Calu3 (cell line): Measurements from ENCODE around the gene GNG13. TPM values are rescaled to one million over a fixed set of nuclear protein-coding genes. Genes with fewer than 3 reads are reported as not detected.

Experiments
- BruUV-seq: library from RNA; stranded (reverse); fragments of 400-500 nt; replicated peaks from 2 replicates; lab custom pipeline; 2021; lab: Mats Ljungman, UMichigan
- CTCF ChIA-PET: fragments of 300-600 bp; sonication (Branson Sonifier 250); formaldehyde crosslinking; loops from one replicate; lab custom pipeline; 2022; ENCODE audit warnings: antibody characterized with exemption; lab: Charles Lee
- DNase-seq: peaks from one replicate; pipeline ENCODE4 v3.0.0; 2022
- H3K27ac Mint-ChIP-seq: one replicate; pipeline ENCODE4 v1.8.0; 2022; ENCODE audit warnings: mixed read lengths; ENCODE audit not compliant: unreplicated experiment
- H3K27me3 Mint-ChIP-seq: one replicate; pipeline ENCODE4 v1.8.0; 2022; ENCODE audit warnings: mixed read lengths; ENCODE audit not compliant: unreplicated experiment
- H3K36me3 Mint-ChIP-seq: one replicate; pipeline ENCODE4 v1.8.0; 2022; ENCODE audit warnings: mild to moderate bottlenecking, moderate library complexity, mixed read lengths; ENCODE audit not compliant: insufficient read depth, unreplicated experiment
- H3K4me1 Mint-ChIP-seq: one replicate; pipeline ENCODE4 v1.8.0; 2022; ENCODE audit warnings: mild to moderate bottlenecking, low read depth, mixed read lengths; ENCODE audit not compliant: unreplicated experiment
- H3K4me3 Mint-ChIP-seq: one replicate; pipeline ENCODE4 v1.8.0; 2022; ENCODE audit warnings: mild to moderate bottlenecking, low read depth, moderate library complexity, mixed read lengths; ENCODE audit not compliant: unreplicated experiment
- H3K9me3 Mint-ChIP-seq: one replicate; pipeline ENCODE4 v1.8.0; 2022; ENCODE audit warnings: low read depth, mixed read lengths; ENCODE audit not compliant: unreplicated experiment
- CTCF ChIP-seq: fragments of 200-600 bp; IDR thresholded peaks from one replicate; pipeline ENCODE4 v1.8.0; 2022; ENCODE audit warnings: antibody characterized with exemption; ENCODE audit not compliant: unreplicated experiment
- intact Hi-C: fragments of 100-400 bp; cut with micrococcal nuclease; formaldehyde crosslinking; loops from one replicate; pipeline ENCODE4 v1.10.0; 2022; ENCODE audit not compliant: unreplicated experiment
- total RNA-seq: library from RNA; stranded (reverse); gene quantifications from 2 replicates; pipeline ENCODE4 v1.2.3, GENCODE V29; 2022

Gene GNG13
- total RNA-seq, 1 experiment from 2014 or later: not detected

GRCh38 chr16:845351-845745, 44.8 kb upstream of the GNG13 start:
- no peak for DNase-seq
- no peak overlapping the region for H3K27ac Mint-ChIP-seq
- H3K4me3 Mint-ChIP-seq: no peak overlapping the region

GRCh38 chr16:844638-845350, 44.3 kb upstream of the GNG13 start:
- Mint-ChIP-seq H3K4me1 (no peaks in the 10 kb centered on the region), H3K27me3 (peaks cover 56% of the 10 kb centered on the region), H3K9me3 (peaks cover 3% of the 10 kb centered on the region), H3K36me3 (peaks cover 10% of the 10 kb centered on the region), H3K4me3 (no peak overlapping the region), H3K27ac (no peak overlapping the region)
- CTCF ChIA-PET: no interaction called here
- intact Hi-C loops: no loop called here
- no peak for TF ChIP-seq CTCF
- DNase-seq: no peak
- no TSS peak for BruUV-seq

More at GRCh38 chr16:845351-845745, 44.8 kb upstream of the GNG13 start:
- peaks cover 8% of the 10 kb centered on the region for H3K9me3 Mint-ChIP-seq
- peaks cover 15% of the 10 kb centered on the region for H3K36me3 Mint-ChIP-seq
- CTCF ChIA-PET: no interaction called here
- peaks cover 52% of the 10 kb centered on the region for H3K27me3 Mint-ChIP-seq
- no TSS peak for BruUV-seq
- TF ChIP-seq CTCF: no peak
- H3K4me1 Mint-ChIP-seq: no peaks in the 10 kb centered on the region
- intact Hi-C loops: no loop called here

GRCh38 chr16:843771-844170, 43.2 kb upstream of the GNG13 start:
- Mint-ChIP-seq H3K4me3 (no peak overlapping the region), H3K9me3 (peaks cover 3% of the 10 kb centered on the region), H3K36me3 (peaks cover 4% of the 10 kb centered on the region), H3K27me3 (peaks cover 66% of the 10 kb centered on the region), H3K27ac (no peak overlapping the region), H3K4me1 (no peaks in the 10 kb centered on the region)
- intact Hi-C loops: no loop called here
- TF ChIP-seq CTCF: no peak
- CTCF ChIA-PET: interaction anchor here (0.7 kb wide), 1 partner anchor 101 kb away, joined by 3 read pairs; no protein-coding TSS in a partner anchor
- BruUV-seq: no TSS peak
- DNase-seq: no peak

GRCh38 chr16:842711-843560, 42.4 kb upstream of the GNG13 start:
- Mint-ChIP-seq H3K27me3 (peaks cover 75% of the 10 kb centered on the region), H3K9me3 (peaks cover 3% of the 10 kb centered on the region), H3K4me3 (no peak overlapping the region), H3K4me1 (no peaks in the 10 kb centered on the region), H3K27ac (no peak overlapping the region), H3K36me3 (peaks cover 4% of the 10 kb centered on the region)
- no peak for TF ChIP-seq CTCF
- CTCF ChIA-PET: no interaction called here
- DNase-seq: no peak
- intact Hi-C loops: no loop called here
- no TSS peak for BruUV-seq
